Heart right ventricle (tissue), 16 donors: ENCODE results near the gene BPGM. TPM values are rescaled to one million over a fixed set of nuclear protein-coding genes. Genes with fewer than 3 reads are reported as not detected.

ENCODE experiments used
- ATAC-seq, 8 donors: fragments of 200-7000 bp; cut with Tn5 transposase; one replicate each; pipeline ENCODE4 v1.9.1; 2020; ENCODE audit warnings: mild to moderate bottlenecking in 8 of 8, moderate library complexity in 8 of 8, moderate number of reproducible peaks in 1 of 8
- DNase-seq, 2 donors: peaks; one replicate each; pipeline ENCODE4 v3.0.0-alpha.2; 2020
- H3K27ac ChIP-seq, 10 donors: fragments of 200-600 bp; sonication (generic) in 2 of 10; one replicate each; pipeline versions ENCODE4 v1.5.0 to v1.8.0; 2020 to 2022; ENCODE audit warnings: mild to moderate bottlenecking in 3 of 10
- H3K27me3 ChIP-seq, 7 donors: fragments of 200-600 bp; one replicate each; pipeline ENCODE4 v1.8.0; 2021 to 2022; ENCODE audit warnings: mild to moderate bottlenecking in 2 of 7
- H3K36me3 ChIP-seq, 9 donors: fragments of 200-600 bp; sonication (generic) in 1 of 9; one replicate each; pipeline versions ENCODE4 v1.5.0 to v1.8.0; 2020 to 2022; ENCODE audit warnings: mild to moderate bottlenecking in 2 of 9
- H3K4me1 ChIP-seq, 9 donors: fragments of 200-600 bp; sonication (generic) in 1 of 9; one replicate each; pipeline versions ENCODE4 v1.5.0 to v1.8.0; 2020 to 2022; ENCODE audit warnings: mild to moderate bottlenecking in 4 of 9
- H3K4me3 ChIP-seq, 10 donors: fragments of 200-600 bp; sonication (generic) in 2 of 10; one replicate each; pipeline versions ENCODE4 v1.5.0 to v1.8.0; 2020 to 2022; ENCODE audit warnings: mild to moderate bottlenecking in 7 of 10, moderate library complexity in 2 of 10
- H3K9me3 ChIP-seq, 11 donors: fragments of 200-600 bp in 10 of 11; sonication (generic) in 2 of 11; one replicate each; pipeline versions ENCODE4 v1.5.0 to v1.8.0; 2013 to 2022; ENCODE audit warnings: mild to moderate bottlenecking in 2 of 11, control low read depth in 1 of 11, moderate library complexity in 1 of 11
- CTCF ChIP-seq, 9 donors: fragments of 200-600 bp; sonication (generic) in 2 of 9; IDR thresholded peaks; one replicate each; pipeline versions ENCODE4 v1.5.0 to v1.8.0; 2021 to 2022; ENCODE audit warnings: antibody characterized with exemption in 9 of 9, mild to moderate bottlenecking in 5 of 9, moderate library complexity in 1 of 9
- WGBS, 2 donors: extraction: QIAGEN DNeasy Blood & Tissue Kit; methylation state at CpG; one replicate each; pipeline ENCODE4 v1.1.7; 2013; ENCODE audit warnings: inconsistent platforms in 1 of 2; 5-methylcytosine and 5-hydroxymethylcytosine counted together
- intact Hi-C, 10 donors: fragments of 100-400 bp; cut with DNase I; formaldehyde crosslinking; loops; one replicate each; pipeline versions ENCODE4 v1.11.1 to v1.14.2; 2022
- polyA plus RNA-seq, 2 donors: library from polyadenylated mRNA; stranded (reverse); fragments of 200-250 nt; gene quantifications; one replicate each; pipeline ENCODE4 v1.2.3, GENCODE V29; 2013
- total RNA-seq, 10 donors: library from RNA; stranded (reverse); fragmentation: NEBNext Ultra II Directional in 3 of 10; extraction: Animal tissue kit (Norgen Biotek cat#: 25700) in 3 of 10; gene quantifications; one replicate each; pipeline versions ENCODE4 v1.2.1 to v1.2.4, GENCODE V29; 2021 to 2023
- donor health status: Arrhythmogenic right ventricular cardiomyopathy.
- donor health status: ischemic (EF 13 %, LVEDD 7.1; RV severe dilation, severe dysfunction).
- donor health status: healthy with polysubstance abuse.
- donor health status: DM: no; HTN: yes; CAD: no.
- donor health status: DM: no; HTN: no; CAD: no.
- donor health status: ischemic (EF 25% LVEDD 6.9; RV normal size, moderate dysfunction).
- donor health status: ischemic (EF 25% LVEDD 5.7; RV mildly dilated, moderate dysfunction).
- donor health status: healthy.
- donor health status: DM: yes; HTN: yes; CAD: no.
- donor health status: Ischemic cardiomyopathy.
- donor health status: ischemic (EF 35%, LVEDD 5.7; RV mildly dilated, moderate dysfunction).
- donor health status: nonischemic (EF 11% LVEDD 7.7; RV severe dilation, severe dysfunction).
- donor health status: DM: yes; HTN: yes; CAD: no.
- donor health status: PGD.
- donor health status: ischemic (EF 29% LVEDD 5.4; RV normal size, mild dysfunction).
- donor health status: nonischemic (EF 23%, LVEDD 6.1; RV moderate dilation, normal function).

Gene BPGM
- total and polyA plus RNA-seq, 12 donors: 12.4 to 19.7 (median 14.9) TPM

DNA sequence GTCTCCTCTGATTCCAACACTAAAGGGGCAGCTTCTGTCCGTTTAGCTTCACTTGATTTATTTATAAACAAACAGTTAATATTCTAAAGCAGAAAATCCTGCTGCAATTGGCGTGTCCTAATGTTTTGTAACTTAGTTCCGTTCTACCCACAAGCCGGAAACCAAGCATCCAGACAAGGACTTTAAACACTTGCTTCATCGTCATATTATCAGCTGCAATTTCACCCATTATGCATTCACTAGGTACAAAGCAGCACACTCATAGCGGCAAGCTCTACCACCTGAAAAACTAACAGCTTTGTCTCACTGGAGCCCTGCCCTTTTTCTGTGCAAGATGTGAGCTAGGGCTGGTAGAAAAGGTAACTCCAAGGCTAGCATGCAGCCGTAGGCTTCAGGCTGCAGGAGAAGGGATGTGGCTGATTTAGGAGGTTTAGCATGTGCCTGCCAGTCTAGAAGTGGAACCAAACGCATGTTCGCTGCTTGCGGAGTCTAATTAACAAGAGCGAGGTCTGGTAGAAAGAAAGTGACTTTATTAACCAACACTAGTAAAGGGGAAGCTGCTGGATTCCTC lies 43.7 kb upstream of the BPGM start:
- no peak overlapping the region for H3K4me3 ChIP-seq
- TF ChIP-seq CTCF (IDR thresholded peaks at IDR 0.05): no peak
- ATAC-seq: peak in 1 of 8 donors; percentile 44
- no peak for DNase-seq
- H3K4me1 ChIP-seq: peaks cover 0 to 17% (median 0%) of the 10 kb centered on the region in 9 donors
- 70 to 78% methylated on average over 11 of the region's 11 CpGs for WGBS, 2 donors
- no peaks in the 10 kb centered on the region for H3K36me3 ChIP-seq
- no peak overlapping the region for H3K27ac ChIP-seq
- H3K27me3 ChIP-seq: peaks cover 0 to 5% (median 0%) of the 10 kb centered on the region in 7 donors
- intact Hi-C loops: loop anchor here in 2 of 10 donors (5.0 to 10.0 kb wide), 2 partner anchors 58 to 171 kb away; partner anchors contain the start of gene AKR1B15 (in 1 of the 2)
- peaks cover 0 to 5% (median 0%) of the 10 kb centered on the region in 11 donors for H3K9me3 ChIP-seq

DNA sequence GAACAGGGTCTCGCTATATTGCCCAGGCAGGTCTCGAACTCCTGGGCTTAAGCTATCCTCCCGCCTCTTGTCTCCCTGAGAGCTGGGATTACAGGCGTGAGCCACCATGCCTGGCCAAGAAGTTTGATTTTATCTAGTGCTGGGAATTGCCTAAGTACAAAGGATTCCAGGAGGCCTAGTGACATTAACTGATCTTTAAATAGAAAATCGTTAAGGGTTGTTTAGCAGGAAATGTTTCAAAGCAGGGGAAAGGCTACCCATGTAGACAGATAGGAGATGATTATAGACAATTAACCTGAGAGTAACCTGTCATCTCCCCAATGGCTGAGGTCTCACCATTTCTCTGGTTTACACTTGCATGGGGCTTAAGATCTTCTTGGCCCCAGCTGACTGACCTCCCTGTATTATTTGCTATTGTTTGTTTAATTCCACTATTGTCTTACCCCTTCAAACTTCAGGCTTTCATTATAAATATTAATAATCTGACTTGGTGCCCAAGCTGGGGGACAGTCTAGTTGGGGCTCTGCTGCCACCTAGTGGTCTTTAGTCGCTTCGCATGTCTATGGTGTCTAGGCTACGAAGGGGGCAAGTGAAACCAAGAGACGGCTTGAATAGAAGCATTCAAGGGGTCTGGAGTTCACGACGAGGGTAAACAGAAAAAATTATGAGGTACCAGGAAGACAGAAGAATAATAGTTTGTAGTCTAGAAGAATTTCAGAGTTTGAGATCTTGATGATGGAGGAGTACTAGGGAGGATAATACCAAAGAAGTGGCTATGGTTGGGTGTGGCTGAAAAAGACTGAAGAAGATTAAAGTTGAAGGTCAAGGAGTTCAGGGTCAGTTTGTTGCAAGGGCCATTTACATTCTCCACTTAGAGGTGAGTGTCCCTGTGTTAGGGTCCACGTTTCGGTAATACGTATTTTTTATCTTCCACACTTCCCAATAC lies 40.4 kb upstream of the BPGM start:
- Histone ChIP-seq H3K9me3 (no peaks in the 10 kb centered on the region), H3K36me3 (no peaks in the 10 kb centered on the region), H3K4me1 (peaks cover 0 to 17% (median 0%) of the 10 kb centered on the region in 9 donors), H3K4me3 (no peak overlapping the region), H3K27me3 (peaks cover 0 to 5% (median 0%) of the 10 kb centered on the region in 7 donors), H3K27ac (peak overlapping the region in 3 of 10 donors; percentile 31 to 42 (median 36))
- 27 to 30% methylated on average over 14 of the region's 14 CpGs for WGBS, 2 donors
- peak; percentile 91 to 96 (median 94) for TF ChIP-seq CTCF (IDR thresholded peaks at IDR 0.05)
- intact Hi-C loops: loop anchor here in 9 of 10 donors (1.0 to 10.0 kb wide), 12 partner anchors 59 to 174 kb away; partner anchors contain the start of gene AKR1B15 (in 4 of the 9)
- DNase-seq (peak; percentile 42 to 65), ATAC-seq (peak; percentile 88 to 95 (median 92))

DNA sequence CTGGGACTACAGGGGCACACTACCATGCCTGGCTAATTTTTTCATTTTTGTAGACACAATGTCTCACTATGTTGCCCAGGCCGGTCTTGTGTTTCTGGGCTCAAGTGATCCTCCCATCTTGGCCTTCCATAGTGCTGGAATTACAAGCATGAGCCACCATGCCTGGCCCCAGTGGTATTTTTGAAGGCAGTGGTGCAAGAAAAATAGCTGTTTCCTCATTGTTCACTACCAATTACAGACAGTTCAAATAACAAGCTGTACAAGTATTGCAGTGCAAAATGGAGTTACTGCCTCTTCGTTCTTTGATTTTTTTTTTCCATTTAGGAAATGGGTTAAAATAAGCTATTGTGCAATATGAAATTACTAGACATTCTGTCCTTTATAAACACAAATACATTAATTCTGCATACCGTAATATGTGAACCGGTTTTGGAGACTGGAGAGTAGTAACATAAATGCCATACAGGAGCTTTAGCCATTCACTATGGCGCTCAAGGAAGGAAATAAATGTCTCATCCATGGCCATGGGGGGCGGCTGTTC lies 35.0 kb upstream of the BPGM start:
- 90 to 93% methylated on average over 6 of the region's 6 CpGs for WGBS, 2 donors
- H3K9me3 ChIP-seq: no peaks in the 10 kb centered on the region
- TF ChIP-seq CTCF (IDR thresholded peaks at IDR 0.05): no peak
- DNase-seq (no peak), ATAC-seq (no peak)
- H3K4me3 ChIP-seq: no peak overlapping the region
- intact Hi-C loops: no loop called here
- peaks cover 0 to 5% (median 0%) of the 10 kb centered on the region in 7 donors for H3K27me3 ChIP-seq
- H3K36me3 ChIP-seq: no peaks in the 10 kb centered on the region
- H3K27ac ChIP-seq: no peak overlapping the region
- H3K4me1 ChIP-seq: peaks cover 0 to 19% (median 2%) of the 10 kb centered on the region in 9 donors

DNA sequence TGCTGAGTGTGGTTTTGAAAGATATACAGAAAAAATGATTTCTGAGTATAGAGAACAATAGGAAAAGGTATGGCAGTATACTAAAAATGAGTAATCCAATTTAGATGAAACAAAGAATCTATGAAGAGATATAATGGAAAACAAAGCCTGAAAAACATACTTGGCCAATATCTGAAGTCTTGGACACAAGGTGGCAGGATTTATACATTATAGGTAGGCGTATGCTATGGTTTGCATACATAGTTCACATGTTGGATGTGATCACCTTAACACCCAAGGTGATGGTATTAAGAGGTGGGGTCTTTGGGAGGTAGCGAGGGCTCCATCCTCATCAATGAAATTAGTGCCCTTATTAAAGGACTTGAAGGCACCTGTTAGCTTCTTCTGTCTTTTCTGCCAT lies 34.5 kb upstream of the BPGM start:
- TF ChIP-seq CTCF (IDR thresholded peaks at IDR 0.05): no peak
- Histone ChIP-seq H3K4me1 (peaks cover 0 to 16% (median 2%) of the 10 kb centered on the region in 9 donors), H3K9me3 (no peaks in the 10 kb centered on the region), H3K4me3 (no peak overlapping the region), H3K27me3 (peaks cover 0 to 1% (median 0%) of the 10 kb centered on the region in 7 donors), H3K27ac (no peak overlapping the region), H3K36me3 (no peaks in the 10 kb centered on the region)
- intact Hi-C loops: no loop called here
- DNase-seq (no peak), ATAC-seq (no peak)
- WGBS, 2 donors: 91 to 94% methylated on average over 2 of the region's 2 CpGs
